22Rv1 (cell line): ENCODE results near the gene BMP7.

Experiments
- H3K27ac ChIP-seq: fragments of 450-650 bp; 2 replicates; pipeline ENCODE4 v1.5.1; 2017
- ZFX ChIP-seq: fragments of 450-650 bp; IDR thresholded peaks from 2 replicates; pipeline ENCODE4 v1.6.1; 2017; ENCODE audit warnings: antibody characterized with exemption, borderline replicate concordance
- TF ChIP-seq, protein P1 (sequence below): fragments of 450-650 bp; IDR thresholded peaks from 2 replicates; pipeline ENCODE4 v1.5.1; 2017; ENCODE audit warnings: mild to moderate bottlenecking

BMP7 gene

DNA sequence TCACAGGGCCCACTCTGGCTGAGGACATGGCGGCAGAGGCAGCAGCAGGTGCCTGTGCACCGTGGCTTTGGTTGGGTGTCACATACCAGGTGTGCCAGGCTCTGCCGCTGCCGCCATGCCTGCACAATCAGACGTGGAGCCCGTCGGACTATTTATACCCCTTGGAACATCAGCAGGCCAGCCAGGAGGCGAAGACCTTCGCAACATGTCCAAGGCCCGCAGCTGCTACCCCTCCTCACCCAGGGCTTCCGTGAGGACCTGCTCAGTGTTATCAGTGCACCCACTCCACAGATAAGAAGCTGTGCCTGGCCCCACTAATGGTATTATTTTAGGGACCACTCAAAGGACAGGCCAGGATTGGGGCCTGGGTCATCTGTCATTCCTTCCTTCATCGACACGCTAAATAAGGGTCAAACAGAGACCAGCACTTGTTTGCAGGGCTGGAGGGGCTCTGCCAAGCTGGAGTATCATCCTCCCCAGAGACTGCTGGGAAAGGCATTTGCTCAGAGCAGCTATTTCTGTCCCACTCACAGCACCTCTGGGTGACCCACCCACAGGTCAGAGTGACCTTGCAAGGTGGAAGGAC is 109.2 kb downstream of the BMP7 start:
- TF ChIP-seq, protein P1, sequence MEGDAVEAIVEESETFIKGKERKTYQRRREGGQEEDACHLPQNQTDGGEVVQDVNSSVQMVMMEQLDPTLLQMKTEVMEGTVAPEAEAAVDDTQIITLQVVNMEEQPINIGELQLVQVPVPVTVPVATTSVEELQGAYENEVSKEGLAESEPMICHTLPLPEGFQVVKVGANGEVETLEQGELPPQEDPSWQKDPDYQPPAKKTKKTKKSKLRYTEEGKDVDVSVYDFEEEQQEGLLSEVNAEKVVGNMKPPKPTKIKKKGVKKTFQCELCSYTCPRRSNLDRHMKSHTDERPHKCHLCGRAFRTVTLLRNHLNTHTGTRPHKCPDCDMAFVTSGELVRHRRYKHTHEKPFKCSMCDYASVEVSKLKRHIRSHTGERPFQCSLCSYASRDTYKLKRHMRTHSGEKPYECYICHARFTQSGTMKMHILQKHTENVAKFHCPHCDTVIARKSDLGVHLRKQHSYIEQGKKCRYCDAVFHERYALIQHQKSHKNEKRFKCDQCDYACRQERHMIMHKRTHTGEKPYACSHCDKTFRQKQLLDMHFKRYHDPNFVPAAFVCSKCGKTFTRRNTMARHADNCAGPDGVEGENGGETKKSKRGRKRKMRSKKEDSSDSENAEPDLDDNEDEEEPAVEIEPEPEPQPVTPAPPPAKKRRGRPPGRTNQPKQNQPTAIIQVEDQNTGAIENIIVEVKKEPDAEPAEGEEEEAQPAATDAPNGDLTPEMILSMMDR: no peak
- no peak for TF ChIP-seq ZFX
- no peak overlapping the region for H3K27ac ChIP-seq

DNA sequence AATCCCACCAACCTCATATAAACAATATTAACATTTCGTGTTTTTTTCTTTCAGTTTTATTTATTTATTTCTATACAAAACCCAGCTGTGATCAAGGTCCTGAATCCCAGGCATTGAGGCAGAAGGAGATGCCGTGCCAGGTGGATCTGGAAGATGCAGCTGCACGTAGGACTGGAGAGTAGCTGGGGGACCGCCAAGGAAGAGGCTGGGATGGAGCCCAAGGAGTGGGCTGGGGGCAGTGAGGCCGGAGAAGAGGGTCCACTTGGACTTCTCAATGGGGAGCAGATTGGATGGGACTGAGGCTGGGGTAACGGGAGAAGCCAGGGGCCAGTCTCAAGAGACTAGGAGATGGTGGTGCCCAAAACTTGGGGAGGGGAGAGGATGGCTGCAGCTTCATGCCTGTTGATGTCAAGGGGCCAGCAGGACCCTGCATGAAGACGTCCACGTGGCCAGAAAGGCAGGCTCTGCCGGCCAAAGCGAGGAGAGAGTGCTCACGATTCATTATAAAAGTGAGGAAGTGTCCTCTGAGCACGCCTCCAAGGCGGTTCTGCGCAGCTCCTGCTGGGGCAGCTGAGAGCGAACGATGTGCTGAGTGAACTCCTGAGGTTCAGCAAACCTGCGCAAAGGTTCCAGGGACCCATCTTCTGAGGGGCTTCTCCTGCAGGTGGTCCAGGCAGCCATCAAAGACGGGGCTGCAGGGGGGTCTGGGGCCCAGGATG is 110.3 kb downstream of the BMP7 start:
- TF ChIP-seq, protein P1: no peak
- TF ChIP-seq ZFX: no peak
- no peak overlapping the region for H3K27ac ChIP-seq

DNA sequence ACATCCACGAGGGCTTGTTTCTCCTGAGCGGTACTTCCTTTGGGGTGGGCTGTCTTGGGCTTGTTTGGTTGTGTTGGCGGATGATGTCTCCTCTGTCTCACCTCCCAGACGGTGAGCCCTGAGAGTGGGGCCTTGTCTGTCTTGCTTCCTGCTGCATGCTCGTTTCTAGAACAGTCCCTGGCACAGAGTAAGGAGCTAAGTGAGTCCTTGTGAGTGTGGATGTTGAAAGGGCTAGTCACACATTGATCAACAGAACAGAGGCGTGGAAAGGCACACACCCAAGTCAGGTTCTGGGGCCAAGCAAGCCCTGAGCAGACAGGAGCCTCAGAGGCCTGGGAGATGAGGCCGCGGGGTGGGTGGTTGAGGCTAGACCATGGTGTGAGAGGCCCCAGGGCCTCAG is 111.0 kb downstream of the BMP7 start:
- H3K27ac ChIP-seq: no peak overlapping the region
- TF ChIP-seq, protein P1: no peak
- TF ChIP-seq ZFX: no peak

DNA sequence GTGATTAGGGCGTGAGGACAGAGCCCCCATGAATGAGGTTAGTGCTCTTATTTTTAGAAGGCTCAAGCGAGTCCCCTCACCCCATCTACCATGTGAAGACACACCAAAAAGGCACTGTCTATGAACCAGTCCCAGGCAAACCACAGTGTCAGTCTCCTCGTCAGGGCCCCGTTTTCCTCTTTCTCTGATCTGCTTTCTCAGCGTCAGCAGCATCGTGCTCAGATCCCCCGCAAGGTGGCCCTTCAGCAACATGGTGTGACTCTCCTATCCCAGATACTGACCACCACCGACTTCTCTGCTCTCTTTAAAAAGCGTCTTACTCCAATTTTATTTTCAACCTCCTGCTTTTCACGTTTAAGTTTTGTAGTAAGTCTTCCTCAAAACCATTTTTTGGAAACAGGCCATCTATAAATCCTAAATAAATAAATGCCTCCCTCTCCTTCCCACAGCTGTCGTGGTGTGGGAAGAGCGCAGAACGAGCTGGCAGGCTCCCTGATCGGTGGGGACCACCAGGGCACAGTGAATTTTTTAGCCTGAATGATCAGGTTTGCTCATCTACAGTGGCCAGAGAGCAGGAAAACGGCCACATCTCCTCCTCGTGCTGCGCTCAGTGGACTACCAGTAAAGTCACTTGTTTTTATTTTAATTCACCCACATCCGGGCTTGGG is 113.1 kb downstream of the BMP7 start:
- TF ChIP-seq ZFX: no peak
- TF ChIP-seq, protein P1: no peak
- H3K27ac ChIP-seq: no peak overlapping the region

DNA sequence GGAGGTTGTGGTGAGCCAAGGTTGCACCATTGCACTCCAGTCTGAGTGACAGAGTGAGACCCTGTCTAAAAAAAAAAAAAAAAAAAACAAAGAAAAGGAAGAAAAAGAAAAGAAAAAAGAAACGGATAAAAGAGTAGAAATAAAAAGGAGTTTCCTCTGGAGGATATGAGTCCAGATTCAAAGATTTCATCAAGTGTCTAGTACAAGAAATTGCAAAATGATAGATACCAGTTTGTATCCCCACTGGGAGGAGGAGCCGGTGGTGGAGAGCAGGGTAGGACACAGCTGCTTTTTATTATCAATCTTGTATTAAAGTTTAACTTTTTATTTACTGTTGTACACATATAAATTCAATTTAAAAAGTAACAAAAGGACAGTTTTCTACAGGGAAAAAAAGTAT is 113.9 kb downstream of the BMP7 start:
- no peak overlapping the region for H3K27ac ChIP-seq
- TF ChIP-seq, protein P1: no peak

DNA sequence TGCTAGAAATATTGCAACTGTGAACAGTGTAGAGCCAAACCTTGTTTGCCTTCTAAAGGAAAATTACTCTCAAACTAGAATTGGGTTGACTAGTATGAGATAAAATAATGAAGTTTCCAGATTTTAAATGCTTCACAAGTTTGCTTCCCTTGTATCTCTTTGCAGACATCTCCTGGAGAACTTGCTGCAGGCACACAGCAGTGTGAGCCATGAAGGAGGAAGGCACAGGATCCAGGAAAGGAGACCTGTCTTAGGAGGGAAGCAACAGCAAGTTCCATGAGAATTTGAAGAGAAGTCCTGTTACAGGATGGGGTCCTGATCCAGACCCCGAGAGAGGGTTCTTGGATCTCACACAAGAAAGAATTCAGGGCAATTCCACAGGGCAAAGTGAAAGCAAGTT is 115.9 kb downstream of the BMP7 start:
- H3K27ac ChIP-seq: no peak overlapping the region
- TF ChIP-seq, protein P1: no peak
- TF ChIP-seq ZFX: no peak

DNA sequence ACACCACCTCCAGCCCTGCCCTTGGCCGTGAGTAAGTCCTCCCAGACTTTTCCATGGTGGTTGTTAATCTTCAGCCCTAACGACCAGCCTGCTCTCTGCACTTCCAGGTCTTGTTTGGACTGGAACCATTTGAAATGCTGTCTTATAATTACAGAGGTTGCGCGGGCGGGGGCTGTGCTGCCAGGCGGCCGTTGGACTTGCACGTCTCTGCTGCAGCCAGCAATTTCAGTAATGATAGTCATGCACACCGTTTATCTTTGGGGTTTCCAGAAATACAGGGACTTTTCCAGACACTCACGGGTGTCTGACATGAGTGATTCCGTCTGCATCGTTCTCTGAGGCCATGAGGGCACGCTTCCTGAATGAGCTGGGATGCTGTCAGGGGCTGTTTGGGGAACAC is 118.2 kb downstream of the BMP7 start:
- TF ChIP-seq ZFX: no peak
- TF ChIP-seq, protein P1: no peak
- H3K27ac ChIP-seq: no peak overlapping the region
